ENCODE data around the gene AGAP1. TPM values are rescaled to one million over a fixed set of nuclear protein-coding genes. Genes with fewer than 3 reads are reported as not detected.

AGAP1 gene
- total RNA-seq, 2 donors from 2014 or later = 19.1 to 20.8 TPM

- Histone ChIP-seq H3K9me3 (no peaks in the 10 kb centered on the region), H3K27ac (no peak overlapping the region), H3K36me3 (no peaks in the 10 kb centered on the region), H3K27me3 (replicated peaks; ENCODE audit: insufficient read depth) (no peaks in the 10 kb centered on the region), H3K4me3 (no peak overlapping the region), H3K4me1 (ENCODE audit: control insufficient read depth in 1 of 2, low read depth in 2 of 2) (no peaks in the 10 kb centered on the region)
- TF ChIP-seq CTCF (IDR thresholded peaks at IDR 0.05) = no peak
- DNase-seq (ENCODE audit: low spot score) (no peak), ATAC-seq (ENCODE audit: insufficient number of reproducible peaks, low FRiP score, low read depth) (no peak)
These were observed 457.6 kb downstream of the AGAP1 start for GRCh38 chr2:235951493-235951892.

- Histone ChIP-seq H3K4me1 (ENCODE audit: control insufficient read depth in 1 of 2, low read depth in 2 of 2) (no peaks in the 10 kb centered on the region), H3K4me3 (no peak overlapping the region), H3K9me3 (no peaks in the 10 kb centered on the region), H3K27ac (no peak overlapping the region), H3K27me3 (replicated peaks; ENCODE audit: insufficient read depth) (no peaks in the 10 kb centered on the region), H3K36me3 (no peaks in the 10 kb centered on the region)
- TF ChIP-seq CTCF (IDR thresholded peaks at IDR 0.05) = no peak
- DNase-seq (ENCODE audit: low spot score) (no peak), ATAC-seq (ENCODE audit: insufficient number of reproducible peaks, low FRiP score, low read depth) (no peak)
These were observed 458.1 kb downstream of the AGAP1 start for GRCh38 chr2:235951982-235952381.

GRCh38 chr2:235952714-235953113 is 458.9 kb downstream of the AGAP1 start:
- H3K27me3 ChIP-seq (replicated peaks; ENCODE audit: insufficient read depth) = no peaks in the 10 kb centered on the region
- ATAC-seq (ENCODE audit: insufficient number of reproducible peaks, low FRiP score, low read depth) = no peak
- no peak overlapping the region for H3K27ac ChIP-seq
- DNase-seq (ENCODE audit: low spot score) = no peak
- H3K36me3 ChIP-seq = no peaks in the 10 kb centered on the region
- H3K4me3 ChIP-seq = no peak overlapping the region
- H3K4me1 ChIP-seq (ENCODE audit: control insufficient read depth in 1 of 2, low read depth in 2 of 2) = no peaks in the 10 kb centered on the region
- no peaks in the 10 kb centered on the region for H3K9me3 ChIP-seq
- TF ChIP-seq CTCF (IDR thresholded peaks at IDR 0.05) = no peak

GRCh38 chr2:235954281-235954680 is 460.4 kb downstream of the AGAP1 start:
- Histone ChIP-seq H3K4me1 (ENCODE audit: control insufficient read depth in 1 of 2, low read depth in 2 of 2) (no peaks in the 10 kb centered on the region), H3K27me3 (replicated peaks; ENCODE audit: insufficient read depth) (no peaks in the 10 kb centered on the region), H3K9me3 (no peaks in the 10 kb centered on the region), H3K4me3 (no peak overlapping the region), H3K36me3 (no peaks in the 10 kb centered on the region), H3K27ac (no peak overlapping the region)
- TF ChIP-seq CTCF (IDR thresholded peaks at IDR 0.05) = no peak
- DNase-seq (ENCODE audit: low spot score) (no peak), ATAC-seq (ENCODE audit: insufficient number of reproducible peaks, low FRiP score, low read depth) (no peak)

- no peak for TF ChIP-seq CTCF (IDR thresholded peaks at IDR 0.05)
- Histone ChIP-seq H3K4me1 (ENCODE audit: control insufficient read depth in 1 of 2, low read depth in 2 of 2) (no peaks in the 10 kb centered on the region), H3K36me3 (no peaks in the 10 kb centered on the region), H3K4me3 (no peak overlapping the region), H3K27ac (no peak overlapping the region), H3K9me3 (no peaks in the 10 kb centered on the region), H3K27me3 (replicated peaks; ENCODE audit: insufficient read depth) (no peaks in the 10 kb centered on the region)
- no peak for ATAC-seq (ENCODE audit: insufficient number of reproducible peaks, low FRiP score, low read depth)
- no peak for DNase-seq (ENCODE audit: low spot score)
These were observed 461.1 kb downstream of the AGAP1 start for GRCh38 chr2:235954888-235955480.

Measured in thoracic aorta (tissue), 2 donors.